Renal pelvis (tissue), 4 donors: ENCODE results near the gene CLIC5. TPM values are rescaled to one million over a fixed set of nuclear protein-coding genes. Genes with fewer than 3 reads are reported as not detected.

Source experiments
- DNase-seq: peaks from one replicate; pipeline ENCODE4 v3.0.0-alpha.2; 2013
- polyA plus RNA-seq, 3 donors: library from polyadenylated mRNA; unstranded; fragments of 120-200 nt; gene quantifications; one replicate each; pipeline ENCODE4 v1.2.1, GENCODE V29; 2013; ENCODE audit not compliant: insufficient read length in 3 of 3

Gene CLIC5
- polyA plus RNA-seq, 3 donors: 191 to 218 (median 212) TPM

- DNase-seq: no peak
Observed at GRCh38 chr6:46042355-46042999, 26.8 kb upstream of the CLIC5 start.

- DNase-seq: no peak
Observed at GRCh38 chr6:46040288-46040687, 24.6 kb upstream of the CLIC5 start.

GRCh38 chr6:46039646-46040045 lies 24.0 kb upstream of the CLIC5 start:
- no peak for DNase-seq

GRCh38 chr6:46036911-46037310 lies 21.3 kb upstream of the CLIC5 start:
- DNase-seq: no peak

- DNase-seq: no peak
Observed at GRCh38 chr6:46035242-46035641, 19.6 kb upstream of the CLIC5 start.

- DNase-seq: no peak
Observed at GRCh38 chr6:46032110-46032998, 16.7 kb upstream of the CLIC5 start.

- no peak for DNase-seq
Observed at GRCh38 chr6:46029602-46030001, 13.9 kb upstream of the CLIC5 start.

GRCh38 chr6:46026307-46026706 lies 10.6 kb upstream of the CLIC5 start:
- DNase-seq: no peak

- no peak for DNase-seq
Observed at GRCh38 chr6:46025573-46025972, 9.9 kb upstream of the CLIC5 start.

GRCh38 chr6:46024124-46024769 lies 8.6 kb upstream of the CLIC5 start:
- DNase-seq: no peak

- DNase-seq: no peak
Observed at GRCh38 chr6:46023216-46023915, 7.7 kb upstream of the CLIC5 start.

- DNase-seq: no peak
Observed at GRCh38 chr6:46022106-46022948, 6.7 kb upstream of the CLIC5 start.

- no peak for DNase-seq
Observed at GRCh38 chr6:46017726-46018125, 2.1 kb upstream of the CLIC5 start.

- no peak for DNase-seq
Observed at GRCh38 chr6:46016063-46016608, 476 bp upstream of the CLIC5 start.

- no peak for DNase-seq
Observed at GRCh38 chr6:46014511-46015118, 1.0 kb downstream of the CLIC5 start.

GRCh38 chr6:46014046-46014445 lies 1.6 kb downstream of the CLIC5 start:
- DNase-seq: no peak

- no peak for DNase-seq
Observed at GRCh38 chr6:46013639-46014038, 2.0 kb downstream of the CLIC5 start.

- DNase-seq: no peak
Observed at GRCh38 chr6:46012834-46013233, 2.8 kb downstream of the CLIC5 start.

GRCh38 chr6:46011188-46012085 lies 4.2 kb downstream of the CLIC5 start:
- DNase-seq: no peak
